DMS79 (cell line): Measurements from ENCODE around the gene LCE2B.
"Not testable (repeated sequence)": the region's sequence is repeated elsewhere in the genome, so short reads cannot be mapped to it uniquely, and the experiment has no call there.

Experiments
- DNase-seq: peaks from one replicate; lab custom pipeline; 2025; lab: John Stamatoyannopoulos, UW

LCE2B gene

GRCh38 chr1:152685823-152686222 lies at the start of gene LCE2B:
Gene LCE2B, plus strand, starts transcription at chr1:152686123. Its CDS starts 721 bp downstream, at chr1:152686844.
- not testable (repeated sequence) for DNase-seq

DNA sequence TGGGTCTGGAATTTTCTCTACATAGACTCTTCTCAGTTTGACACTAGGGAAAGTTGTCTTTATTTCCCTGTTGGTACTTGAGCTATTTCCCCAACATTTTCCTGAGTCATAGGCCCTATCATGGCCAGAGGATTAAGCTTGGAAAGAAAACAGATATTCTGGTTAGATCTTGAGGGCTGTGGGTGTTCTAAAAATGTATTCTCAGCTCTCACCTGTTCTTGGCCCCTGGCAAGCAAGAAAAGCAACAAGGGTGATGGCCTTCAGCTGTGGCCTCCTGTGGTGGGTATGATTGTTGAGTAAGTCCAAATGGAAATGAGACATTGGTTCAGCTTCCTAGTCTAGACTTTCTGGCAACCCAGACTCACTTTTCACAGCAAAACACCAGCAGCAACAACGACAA lies 45.6 kb upstream of the LCE2B start:
- DNase-seq, result no peak

DNA sequence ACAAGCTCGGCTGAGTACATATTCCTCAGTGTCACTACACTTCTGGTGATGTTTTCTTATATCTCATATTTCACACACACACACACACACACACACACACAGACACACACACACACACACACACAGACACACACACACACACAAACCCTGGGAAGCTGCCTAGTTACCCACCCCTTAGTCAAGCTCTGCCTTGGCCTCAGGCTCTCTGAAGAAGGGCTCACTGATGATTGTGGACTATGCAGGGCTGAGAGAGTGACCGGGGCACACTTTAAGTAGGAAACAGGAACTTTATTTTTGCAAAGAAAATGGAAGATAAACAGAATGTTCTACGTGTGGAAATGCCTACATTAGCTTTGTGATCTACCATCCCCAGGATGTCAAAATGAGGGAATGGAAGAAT lies 42.0 kb upstream of the LCE2B start:
- no peak for DNase-seq

- DNase-seq, result no peak
Observed at GRCh38 chr1:152645146-152645545, 40.8 kb upstream of the LCE2B start.

DNA sequence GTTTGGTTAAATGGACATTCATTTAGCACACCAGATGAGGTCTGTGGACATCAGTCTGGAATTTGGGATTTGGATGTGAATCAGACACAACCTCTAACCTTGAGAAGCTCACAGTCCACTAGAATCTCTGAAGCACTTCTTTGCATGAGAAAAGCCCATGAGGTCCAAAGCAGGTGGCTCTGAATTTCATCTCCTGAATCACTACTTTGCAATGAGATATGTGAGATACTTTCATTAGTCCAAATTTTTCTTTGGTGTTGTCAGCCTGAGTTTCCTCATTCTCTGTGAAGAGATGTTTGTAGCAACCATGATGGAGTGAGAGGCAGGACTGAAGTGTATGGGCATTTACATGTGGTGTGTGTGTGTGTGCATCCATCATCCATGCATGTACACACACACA lies 39.3 kb upstream of the LCE2B start:
- no peak for DNase-seq

DNA sequence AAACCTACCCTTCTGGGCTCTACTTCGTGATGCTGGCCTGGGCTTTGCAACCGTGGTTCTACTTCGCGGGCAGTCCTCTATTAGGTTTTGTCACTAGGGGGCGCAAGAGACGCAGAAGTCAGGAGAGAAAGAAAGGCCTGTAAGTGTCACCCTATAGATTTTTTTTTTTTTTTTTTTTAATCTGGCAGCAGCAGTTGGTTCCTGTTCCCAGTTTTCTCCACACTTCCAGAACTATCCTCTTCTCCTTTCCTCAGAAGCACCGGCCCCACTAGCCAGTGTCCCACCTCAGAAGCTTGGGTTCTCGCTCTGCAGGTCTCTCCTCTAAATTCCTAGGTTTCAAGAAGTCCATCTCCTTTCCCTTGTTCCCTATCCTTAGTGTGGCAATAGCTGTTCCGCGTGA lies 31.8 kb upstream of the LCE2B start:
- no peak for DNase-seq

- DNase-seq, result no peak
Observed at GRCh38 chr1:152656459-152656858, 29.5 kb upstream of the LCE2B start.

DNA sequence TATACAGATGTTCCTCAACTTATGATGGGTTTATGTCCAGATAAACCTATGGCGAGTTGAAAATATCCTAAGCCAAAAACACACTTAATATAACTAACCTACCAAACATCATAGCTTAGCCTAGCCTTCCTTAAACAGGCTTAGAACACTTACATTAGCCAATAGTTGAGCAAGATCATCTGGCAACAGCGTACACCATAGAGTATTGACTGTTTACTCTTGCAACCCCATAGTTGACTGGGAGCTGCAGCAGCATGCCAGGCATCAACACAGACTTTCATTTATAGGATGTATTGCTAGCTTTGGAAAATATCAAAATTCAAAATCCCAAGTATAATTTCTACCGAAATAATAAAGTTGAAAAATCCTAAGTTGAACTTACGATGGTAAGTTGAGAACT lies 28.2 kb upstream of the LCE2B start:
- no peak for DNase-seq

DNA sequence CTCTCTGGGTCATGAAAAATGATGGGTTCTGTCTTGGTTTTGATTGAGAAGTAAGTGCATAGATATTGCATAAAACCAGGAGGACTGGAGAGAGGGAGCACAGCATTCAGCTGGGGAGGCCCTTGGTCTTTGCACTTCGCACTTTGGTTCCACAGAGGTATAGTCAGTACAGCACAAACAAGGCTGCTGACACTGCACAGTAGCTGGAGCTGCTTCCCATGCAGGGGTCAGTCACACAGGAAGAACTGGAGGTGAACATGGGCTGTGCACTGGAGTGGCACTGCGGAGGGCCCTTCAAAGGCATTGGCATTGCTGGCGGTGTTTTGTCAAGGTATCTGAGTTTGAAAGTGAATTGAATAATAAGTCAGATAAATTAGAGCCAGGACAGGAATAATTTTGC lies 27.3 kb upstream of the LCE2B start:
- no peak for DNase-seq

- DNase-seq, result no peak
Observed at GRCh38 chr1:152663098-152663497, 22.8 kb upstream of the LCE2B start, which contains the start of gene LCE2D. Gene LCE2D, plus strand, starts transcription at chr1:152663380. Its CDS starts 726 bp downstream, at chr1:152664106.

DNA sequence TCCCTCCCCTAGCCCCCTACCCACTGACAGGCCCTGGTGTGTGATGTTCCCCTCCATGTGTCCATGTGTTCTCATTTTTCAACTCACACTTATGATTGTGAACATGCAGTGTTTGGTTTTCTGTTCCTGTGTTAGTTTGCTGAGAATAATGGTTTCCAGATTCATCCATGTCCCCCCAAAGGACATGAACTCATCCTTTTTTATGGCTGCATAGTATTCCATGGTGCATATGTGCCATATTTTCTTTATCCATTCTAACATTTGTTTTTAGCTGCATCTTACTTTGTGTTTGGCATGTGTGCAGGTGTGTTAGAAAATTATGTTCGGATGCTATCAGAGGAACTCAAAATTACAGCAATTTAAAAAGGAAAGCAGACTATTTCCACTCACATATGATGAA lies 19.8 kb upstream of the LCE2B start:
- not testable (repeated sequence) for DNase-seq

GRCh38 chr1:152667648-152668047 lies 18.3 kb upstream of the LCE2B start:
- no peak for DNase-seq

GRCh38 chr1:152673016-152673415 lies 12.9 kb upstream of the LCE2B start:
- no peak for DNase-seq

GRCh38 chr1:152674983-152675382 lies 10.9 kb upstream of the LCE2B start, which contains the start of gene LCE2C:
Gene LCE2C, plus strand, starts transcription at chr1:152675279. Its CDS starts 737 bp downstream, at chr1:152676016.
- DNase-seq, result not testable (repeated sequence)

- no peak for DNase-seq
Observed at GRCh38 chr1:152679459-152679858, 6.5 kb upstream of the LCE2B start.

GRCh38 chr1:152681616-152682015 lies 4.3 kb upstream of the LCE2B start:
- DNase-seq, result no peak

GRCh38 chr1:152683846-152684245 lies 2.1 kb upstream of the LCE2B start:
- DNase-seq, result no peak

DNA sequence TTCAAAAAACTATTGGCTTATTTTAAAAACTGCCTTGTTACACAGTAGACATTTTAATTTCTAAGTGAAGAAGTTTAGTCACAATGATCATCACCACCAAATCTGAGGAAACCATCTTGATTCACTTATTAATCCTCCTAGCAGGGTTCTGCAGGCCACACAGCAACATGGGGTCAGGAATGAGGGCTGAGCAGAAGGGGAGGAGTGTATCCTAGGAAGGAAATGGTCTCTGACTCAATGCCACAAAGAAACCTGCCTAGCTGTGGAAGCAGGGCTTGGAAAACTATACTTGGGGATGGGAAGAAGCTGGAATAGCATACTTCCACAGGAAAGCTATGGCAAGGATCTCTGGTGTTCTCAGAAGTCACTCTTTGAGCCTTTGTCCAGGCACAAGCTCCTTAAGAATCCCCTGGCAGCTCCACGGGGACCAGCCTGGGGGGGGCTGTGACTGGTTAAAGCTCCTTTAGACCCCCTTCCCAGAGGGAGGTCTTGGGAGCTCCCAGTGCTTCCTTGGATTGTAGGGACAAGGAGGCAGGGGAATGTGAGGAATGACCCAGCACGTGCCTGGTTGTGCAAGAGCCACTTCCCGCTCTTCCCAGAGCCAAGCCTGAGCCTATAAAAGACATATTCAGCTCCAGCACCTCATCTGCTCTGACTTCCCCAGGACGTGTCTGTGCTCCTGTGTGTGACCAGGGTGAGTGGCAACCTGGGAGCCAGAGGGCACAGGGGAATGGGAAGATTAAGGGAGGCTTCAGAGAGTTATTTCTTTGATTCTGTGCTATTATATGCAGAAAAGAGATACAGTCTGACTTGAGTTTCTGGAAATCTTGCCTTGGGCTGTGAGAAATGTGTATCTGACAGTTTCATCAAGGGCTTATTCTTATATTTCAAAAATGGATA lies 12.0 kb downstream of the LCE2B start, which contains the start of gene LCE2A:
Gene LCE2A, plus strand, starts transcription at position 645 of the 900 bp plus-strand sequence. CDS start 557 bp downstream, outside the sequence.
- no peak for DNase-seq

GRCh38 chr1:152699746-152700145 lies 13.8 kb downstream of the LCE2B start:
- DNase-seq, result no peak

- no peak for DNase-seq
Observed at GRCh38 chr1:152707860-152708259, 21.9 kb downstream of the LCE2B start, which contains the start of gene LCE4A. Gene LCE4A, plus strand, starts transcription at chr1:152708160. Its CDS starts 916 bp downstream, at chr1:152709076.

GRCh38 chr1:152718238-152718637 lies 32.3 kb downstream of the LCE2B start:
- no peak for DNase-seq

DNA sequence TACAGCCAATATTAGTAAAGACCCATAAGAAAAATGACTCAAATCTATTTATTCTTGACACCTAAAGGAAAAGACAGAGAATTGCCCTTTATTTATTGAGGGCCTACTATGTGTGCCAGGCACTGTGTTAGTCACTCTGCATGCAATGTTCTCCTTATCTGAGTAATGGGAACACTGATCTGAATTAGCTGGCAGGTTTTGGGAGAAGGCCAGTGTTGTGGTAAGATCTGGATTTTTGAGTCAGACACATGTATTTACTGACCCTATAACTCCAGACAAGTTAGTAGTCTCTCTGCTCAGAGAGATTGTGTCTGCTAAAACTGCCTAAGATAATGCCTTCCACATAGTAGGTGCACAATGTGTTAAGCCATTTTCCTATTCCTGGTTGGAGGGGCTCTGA lies 39.3 kb downstream of the LCE2B start:
- no peak for DNase-seq

DNA sequence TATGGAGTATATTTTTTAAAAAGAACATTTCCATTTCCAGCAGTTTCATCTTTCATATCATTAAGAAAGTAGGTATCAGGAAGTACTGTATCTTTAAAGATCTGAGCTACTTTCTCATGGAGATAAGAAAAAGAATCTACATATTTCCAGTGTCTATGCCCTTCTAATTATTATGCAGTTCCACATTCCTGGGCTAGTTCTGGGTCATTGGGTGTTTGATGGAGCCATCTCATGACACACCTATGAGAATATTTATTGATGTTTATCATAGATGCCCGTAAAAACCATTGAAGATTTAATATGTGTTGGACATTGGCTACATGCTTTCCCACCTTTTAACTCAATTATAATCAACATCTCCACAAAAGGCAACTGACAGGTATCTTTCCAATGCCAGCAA lies 43.1 kb downstream of the LCE2B start:
- DNase-seq, result no peak
